Esophagus muscularis mucosa (tissue), 4 donors: ENCODE results near the gene WDR62. TPM values are rescaled to one million over a fixed set of nuclear protein-coding genes. Genes with fewer than 3 reads are reported as not detected.

ENCODE experiments used
- DNase-seq: peaks from one replicate; pipeline ENCODE4 v3.0.0-alpha.2; 2017; ENCODE audit errors: extremely low spot score
- H3K27ac ChIP-seq, 4 donors: fragments of 200-600 bp; sonication (generic); replicated peaks in 1 of 4; 1 replicate in 3 of 4; 2 replicates in 1 of 4; pipeline ENCODE4 v1.5.1; 2016 to 2019; ENCODE audit warnings: mild to moderate bottlenecking in 1 of 4
- H3K27me3 ChIP-seq, 4 donors: fragments of 200-600 bp; sonication (generic); one replicate each; pipeline versions ENCODE4 v1.5.1 to v1.6.0; 2016 to 2019
- H3K36me3 ChIP-seq, 4 donors: fragments of 200-600 bp; sonication (generic); one replicate each; pipeline ENCODE4 v1.5.1; 2016 to 2019
- H3K4me1 ChIP-seq, 4 donors: fragments of 200-600 bp; sonication (generic); one replicate each; pipeline ENCODE4 v1.5.1; 2016 to 2019
- H3K4me3 ChIP-seq, 4 donors: fragments of 200-600 bp; sonication (generic); 1 replicate in 2 of 4; 2 replicates in 2 of 4; pipeline ENCODE4 v1.5.1; 2016 to 2019; ENCODE audit warnings: mild to moderate bottlenecking in 4 of 4, moderate library complexity in 1 of 4
- H3K9me3 ChIP-seq, 4 donors: fragments of 200-600 bp; sonication (generic); 1 replicate in 3 of 4; 2 replicates in 1 of 4; pipeline ENCODE4 v1.5.1; 2016 to 2019
- CTCF ChIP-seq, 3 experiments: fragments of 200-600 bp in 2 of 3; fragments of 450-650 bp in 1 of 3; sonication (generic) in 2 of 3; IDR thresholded peaks; one replicate each; pipeline ENCODE4 v1.5.1; 2017 to 2019; ENCODE audit warnings: antibody characterized with exemption in 3 of 3, mild to moderate bottlenecking in 2 of 3, moderate library complexity in 1 of 3
- EP300 ChIP-seq: sonication (generic); formaldehyde crosslinking; IDR thresholded peaks from one replicate; pipeline ENCODE4 v1.6.1; 2017; ENCODE audit warnings: antibody characterized with exemption
- POLR2A ChIP-seq: fragments of 450-650 bp; IDR thresholded peaks from one replicate; pipeline ENCODE4 v1.6.1; 2017; ENCODE audit warnings: antibody characterized with exemption, moderate library complexity, mild to moderate bottlenecking, low read depth
- POLR2AphosphoS5 ChIP-seq, 2 donors: sonication (generic); formaldehyde crosslinking; IDR thresholded peaks; one replicate each; pipeline ENCODE4 v1.6.1; 2017; ENCODE audit warnings: antibody characterized with exemption in 2 of 2
- WGBS: methylation state at CpG from one replicate; pipeline ENCODE4 v1.1.5; 2018; 5-methylcytosine and 5-hydroxymethylcytosine counted together
- intact Hi-C: fragments of 100-400 bp; cut with DNase I; formaldehyde crosslinking; loops from one replicate; pipeline ENCODE4 v1.15.1; 2023
- total RNA-seq, 4 donors: library from RNA; depleted of rRNA; stranded (reverse); fragments of >200 nt; gene quantifications; one replicate each; pipeline versions ENCODE4 v1.1.0 to v1.2.1, GENCODE V29; 2016

The WDR62 gene
- total RNA-seq, 4 donors from 2014 or later, result 0.26 to 0.52 (median 0.50) TPM; not detected in 1

- 5% methylated on average over 26 of the region's 59 CpGs for WGBS
- peak; percentile 10 for TF ChIP-seq POLR2A
- TF ChIP-seq POLR2AphosphoS5 (IDR thresholded peaks at IDR 0.05), result peak in 1 of 2 donors; percentile 91
- no peak for TF ChIP-seq EP300
- intact Hi-C loops, result no loop called here
Measured at GRCh38 chr19:36115453-36116343, 61.0 kb downstream of the WDR62 start, which contains the start of gene TBCB. TBCB (plus strand) TSS chr19:36115468; CDS start chr19:36115561, 93 bp downstream.

GRCh38 chr19:36116344-36116637, 61.6 kb downstream of the WDR62 start:
- H3K4me1 ChIP-seq, result peaks cover 23 to 53% (median 38%) of the 10 kb centered on the region in 4 donors
- 90% methylated on average over 1 of the region's 1 CpG for WGBS

More at GRCh38 chr19:36115453-36116343, 61.0 kb downstream of the WDR62 start, which contains the start of gene TBCB:
- Histone ChIP-seq H3K9me3 (no peaks in the 10 kb centered on the region), H3K4me3 (peak within 1 kb of the TSS; percentile 72 to 80 (median 74)), H3K27me3 (no peaks in the 10 kb centered on the region), H3K4me1 (peaks cover 23 to 53% (median 38%) of the 10 kb centered on the region in 4 donors), H3K36me3 (peaks cover 26 to 72% (median 65%) of the 10 kb centered on the region in 4 donors), H3K27ac (peak within 1 kb of the TSS; percentile 88 to 96 (median 91))
- DNase-seq, result peak; percentile 96

GRCh38 chr19:36120092-36120983, 65.6 kb downstream of the WDR62 start:
- Histone ChIP-seq H3K4me1 (peaks cover 13 to 35% (median 25%) of the 10 kb centered on the region in 4 donors), H3K9me3 (no peaks in the 10 kb centered on the region), H3K36me3 (peaks cover 39 to 89% (median 79%) of the 10 kb centered on the region in 4 donors), H3K4me3 (no peak overlapping the region), H3K27ac (no peak overlapping the region), H3K27me3 (no peaks in the 10 kb centered on the region)
- no peak for DNase-seq
- intact Hi-C loops, result no loop called here
- no peak for TF ChIP-seq EP300
- TF ChIP-seq POLR2AphosphoS5 (IDR thresholded peaks at IDR 0.05), result no peak
- no peak for TF ChIP-seq CTCF (IDR thresholded peaks at IDR 0.05)
- no peak for TF ChIP-seq POLR2A
- 90% methylated on average over 26 of the region's 26 CpGs for WGBS

More at GRCh38 chr19:36116344-36116637, 61.6 kb downstream of the WDR62 start:
- no peak for DNase-seq
- intact Hi-C loops, result no loop called here
- no peaks in the 10 kb centered on the region for H3K9me3 ChIP-seq
- TF ChIP-seq CTCF (IDR thresholded peaks at IDR 0.05), result no peak
- TF ChIP-seq POLR2AphosphoS5 (IDR thresholded peaks at IDR 0.05), result no peak
- TF ChIP-seq EP300, result no peak
- TF ChIP-seq POLR2A, result no peak
- H3K27ac ChIP-seq, result peak overlapping the region; percentile 88 to 96 (median 91)
- H3K27me3 ChIP-seq, result no peaks in the 10 kb centered on the region
- H3K36me3 ChIP-seq, result peaks cover 26 to 72% (median 64%) of the 10 kb centered on the region in 4 donors
- H3K4me3 ChIP-seq, result peak overlapping the region; percentile 72 to 80 (median 74)

GRCh38 chr19:36120984-36121358, 66.3 kb downstream of the WDR62 start:
- no peak overlapping the region for H3K4me3 ChIP-seq
- no peaks in the 10 kb centered on the region for H3K27me3 ChIP-seq
- 90% methylated on average over 18 of the region's 18 CpGs for WGBS
- intact Hi-C loops, result no loop called here
- H3K4me1 ChIP-seq, result peaks cover 10 to 32% (median 21%) of the 10 kb centered on the region in 4 donors
- DNase-seq, result no peak
- H3K27ac ChIP-seq, result no peak overlapping the region
- no peaks in the 10 kb centered on the region for H3K9me3 ChIP-seq
- H3K36me3 ChIP-seq, result peaks cover 45 to 96% (median 86%) of the 10 kb centered on the region in 4 donors
- TF ChIP-seq POLR2AphosphoS5 (IDR thresholded peaks at IDR 0.05), result no peak
- no peak for TF ChIP-seq EP300
- no peak for TF ChIP-seq CTCF (IDR thresholded peaks at IDR 0.05)
- TF ChIP-seq POLR2A, result no peak
